ENCODE measurements around the gene NMBR. TPM values are rescaled to one million over a fixed set of nuclear protein-coding genes. Genes with fewer than 3 reads are reported as not detected.

NMBR gene
- total RNA-seq, 1 experiment from 2014 or later: not detected

GRCh38 chr6:142055219-142055618, 91.7 kb downstream of the NMBR start:
- Histone ChIP-seq H3K56ac (ENCODE audit: insufficient read length, low read depth, low read length) (no peak overlapping the region), H3K79me1 (ENCODE audit: insufficient read depth, low read depth, low read length, poor library complexity, severe bottlenecking) (no peaks in the 10 kb centered on the region), H2BK12ac (ENCODE audit: insufficient read length, low read depth, low read length) (no peak overlapping the region), H3K4me1 (ENCODE audit: insufficient read depth, low read length) (no peaks in the 10 kb centered on the region), H4K8ac (replicated peaks; ENCODE audit: insufficient read length, low read depth, low read length) (no peak overlapping the region), H2AK5ac (ENCODE audit: insufficient read length, low read length) (no peak overlapping the region), H3K4ac (ENCODE audit: low read depth, low read length) (no peak overlapping the region), H3K14ac (ENCODE audit: insufficient read depth, low read length) (no peak overlapping the region), H3K23ac (ENCODE audit: insufficient read length, low read depth, low read length) (no peak overlapping the region), H2BK5ac (ENCODE audit: insufficient read length, low read length) (no peak overlapping the region), H4K5ac (ENCODE audit: insufficient read length, low read depth, low read length) (no peak overlapping the region), H2BK20ac (ENCODE audit: low read depth, low read length, poor library complexity, severe bottlenecking) (no peak overlapping the region), H3K4me2 (ENCODE audit: insufficient read depth, insufficient read length, low read length) (no peak overlapping the region), H3K79me2 (ENCODE audit: insufficient read depth, low read length) (no peaks in the 10 kb centered on the region), H3T11ph (ENCODE audit: low read length) (no peak overlapping the region), H3K27me3 (ENCODE audit: insufficient read depth, low read length) (no peaks in the 10 kb centered on the region), H3K9me3 (ENCODE audit: control insufficient read depth, low read depth, low read length) (no peaks in the 10 kb centered on the region), H3K18ac (ENCODE audit: insufficient read length, low read depth, low read length) (no peak overlapping the region), H4K20me1 (ENCODE audit: control insufficient read depth, insufficient read depth, insufficient read length) (no peaks in the 10 kb centered on the region), H2BK15ac (ENCODE audit: low read depth, low read length) (no peak overlapping the region), H3K9ac (ENCODE audit: extremely low read depth, insufficient read length, low read length) (no peak overlapping the region), H3K27ac (ENCODE audit: insufficient read length, low read depth, low read length) (no peak overlapping the region), H4K91ac (ENCODE audit: insufficient read length, low read depth, low read length) (no peak overlapping the region), H2AFZ (ENCODE audit: low read length) (no peak overlapping the region), H2BK120ac (ENCODE audit: low read depth, low read length, poor library complexity, severe bottlenecking) (no peak overlapping the region), H3K23me2 (ENCODE audit: insufficient read length, low read depth, low read length, poor library complexity, severe bottlenecking) (no peaks in the 10 kb centered on the region)
- WGBS (ENCODE audit: extremely low coverage, insufficient read length, low lambda C conversion rate): no CpG with 5 or more reads among the region's 3 CpGs
- H3K4me3 Mint-ChIP-seq: no peak overlapping the region
- no peak for TF ChIP-seq CTCF (conservative IDR thresholded peaks at IDR 0.05)
- no peaks in the 10 kb centered on the region for H3K27me3 Mint-ChIP-seq (ENCODE audit: low read depth)
- H3K36me3 Mint-ChIP-seq (ENCODE audit: insufficient read depth in 1 of 3, low read depth in 3 of 3): peaks cover 0 to 5% (median 4%) of the 10 kb centered on the region in 3 experiments; a peak in 3 of 7 replicates
- H3K9me3 Mint-ChIP-seq: peaks cover 6 to 8% of the 10 kb centered on the region in 2 experiments; a peak in 2 of 5 replicates
- no peak for DNase-seq
- H3K27ac Mint-ChIP-seq: no peak overlapping the region
- peaks cover 3 to 6% of the 10 kb centered on the region in 2 experiments for H3K4me1 Mint-ChIP-seq

Data from H9 (cell line).